Astrocyte (in vitro differentiated cells and primary cell): ENCODE measurements around the gene NOTCH4.

ENCODE experiments used
- CTCF ChIP-seq: IDR thresholded peaks from 2 replicates; pipeline ENCODE4 v1.5.1; 2011; ENCODE audit warnings: low read depth, mild to moderate bottlenecking, inconsistent platforms, low read length, moderate library complexity; ENCODE audit not compliant: insufficient read depth
- EZH2 ChIP-seq: IDR thresholded peaks from 2 replicates; pipeline ENCODE4 v1.6.1; 2012; ENCODE audit warnings: mild to moderate bottlenecking, low read length, inconsistent platforms; ENCODE audit not compliant: insufficient read depth

DNA sequence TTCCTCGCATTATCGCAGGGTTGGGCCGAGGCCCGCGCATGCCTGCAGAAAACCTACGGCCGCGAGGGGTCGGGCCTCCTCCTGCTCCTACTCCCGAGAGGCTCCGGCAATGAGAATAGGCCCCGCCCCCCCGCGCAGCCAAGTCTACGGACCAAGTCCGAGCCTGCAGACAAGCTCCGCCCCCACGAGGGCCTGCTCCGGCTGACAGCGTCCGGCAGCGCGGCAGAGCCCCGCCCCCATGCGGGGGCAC is 28.3 kb downstream of the NOTCH4 start:
- no peak for TF ChIP-seq CTCF
- no peak for TF ChIP-seq EZH2
